ENCODE results near the gene CD9. TPM values are rescaled to one million over a fixed set of nuclear protein-coding genes. Genes with fewer than 3 reads are reported as not detected.

The CD9 gene
- polyA plus RNA-seq, 6 donors from 2014 or later: 32.7 to 186 (median 69.9) TPM

- peaks cover 44 to 61% (median 48%) of the 10 kb centered on the region in 3 donors for H3K27me3 Mint-ChIP-seq
Observed at GRCh38 chr12:6275928-6276887, 76.0 kb downstream of the CD9 start.

GRCh38 chr12:6276956-6277620 is 76.9 kb downstream of the CD9 start:
- DNase-seq: no peak
- Mint-ChIP-seq H3K27ac (peak overlapping the region in 1 of 6 donors; percentile 1), H3K27me3 (peaks cover 44 to 67% (median 57%) of the 10 kb centered on the region in 3 donors), H3K4me3 (no peak overlapping the region), H3K4me1 (peaks cover 0 to 14% (median 4%) of the 10 kb centered on the region in 3 donors), H3K36me3 (no peaks in the 10 kb centered on the region), H3K9me3 (peaks cover 0 to 2% (median 0%) of the 10 kb centered on the region in 7 donors)
- ATAC-seq (ENCODE audit: low read depth in 2 of 2): no peak

More at GRCh38 chr12:6275928-6276887, 76.0 kb downstream of the CD9 start:
- Mint-ChIP-seq H3K9me3 (no peaks in the 10 kb centered on the region), H3K4me1 (peaks cover 0 to 13% (median 4%) of the 10 kb centered on the region in 3 donors), H3K4me3 (no peak overlapping the region), H3K27ac (peak overlapping the region in 2 of 6 donors; percentile 1 to 38), H3K36me3 (no peaks in the 10 kb centered on the region)
- ATAC-seq (ENCODE audit: low read depth in 2 of 2) (no peak), DNase-seq (no peak)

DNA sequence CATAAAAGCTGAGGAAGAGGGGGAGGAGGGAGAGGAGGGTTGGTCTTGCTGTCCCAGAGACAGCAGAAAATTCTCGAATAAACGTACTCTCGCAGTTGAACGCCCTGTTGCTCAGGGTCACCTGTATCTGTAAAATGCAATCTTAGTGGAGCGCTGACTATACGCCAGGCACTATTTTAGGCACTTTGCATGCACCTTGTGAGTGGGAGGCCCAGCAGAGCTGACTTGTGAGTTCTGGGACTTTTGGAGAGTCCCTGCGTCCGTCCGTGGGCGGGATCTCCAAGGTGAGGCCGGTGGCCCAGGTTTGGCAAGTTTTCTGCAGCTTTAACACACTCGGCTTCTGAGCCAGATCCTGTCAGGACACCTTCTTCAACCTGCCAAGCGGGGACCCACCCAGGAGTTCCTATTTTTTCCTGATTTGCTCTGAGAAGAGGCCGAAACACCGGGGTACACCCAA is 77.8 kb downstream of the CD9 start:
- Mint-ChIP-seq H3K27ac (peak overlapping the region in 1 of 6 donors; percentile 40), H3K36me3 (no peaks in the 10 kb centered on the region), H3K4me1 (peaks cover 0 to 14% (median 4%) of the 10 kb centered on the region in 3 donors), H3K9me3 (peaks cover 0 to 2% (median 0%) of the 10 kb centered on the region in 7 donors), H3K4me3 (peak overlapping the region; percentile 37 to 87 (median 82)), H3K27me3 (peaks cover 50 to 73% (median 65%) of the 10 kb centered on the region in 3 donors)
- ATAC-seq (ENCODE audit: low read depth in 2 of 2): peak; percentile 12 to 25
- DNase-seq: no peak

- no peaks in the 10 kb centered on the region for H3K36me3 Mint-ChIP-seq
- peaks cover 54 to 71% (median 64%) of the 10 kb centered on the region in 3 donors for H3K27me3 Mint-ChIP-seq
- peaks cover 0 to 2% (median 0%) of the 10 kb centered on the region in 7 donors for H3K9me3 Mint-ChIP-seq
- DNase-seq (peak; percentile 80), ATAC-seq (ENCODE audit: low read depth in 2 of 2) (peak; percentile 96)
- H3K4me3 Mint-ChIP-seq: peak overlapping the region; percentile 37 to 87 (median 82)
- H3K27ac Mint-ChIP-seq: no peak overlapping the region
- H3K4me1 Mint-ChIP-seq: peaks cover 0 to 14% (median 4%) of the 10 kb centered on the region in 3 donors
Observed at GRCh38 chr12:6278439-6279255, 78.4 kb downstream of the CD9 start.

DNA sequence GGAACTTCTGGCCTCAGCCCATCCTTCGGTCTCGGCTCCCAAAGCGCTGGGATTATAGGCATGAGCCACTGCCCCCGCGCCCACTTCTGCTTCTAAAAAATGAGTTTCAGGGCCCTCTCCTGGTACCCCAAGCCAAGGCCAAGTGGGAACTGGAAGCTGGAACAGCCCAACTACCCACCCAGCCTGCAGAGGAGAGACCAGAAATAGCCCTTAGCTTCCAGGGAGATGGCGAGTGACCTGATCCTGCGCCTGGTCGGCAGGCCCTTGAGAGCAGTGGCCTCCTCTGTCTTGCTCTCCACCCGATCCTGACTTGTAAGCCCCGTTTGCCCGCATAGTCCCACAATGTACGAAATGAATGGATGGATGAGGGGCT is 79.0 kb downstream of the CD9 start:
- Mint-ChIP-seq H3K27me3 (peaks cover 55 to 65% (median 61%) of the 10 kb centered on the region in 3 donors), H3K27ac (peak overlapping the region in 1 of 6 donors; percentile 37), H3K36me3 (no peaks in the 10 kb centered on the region), H3K4me3 (peak overlapping the region in 7 of 8 donors; percentile 12 to 79 (median 52)), H3K9me3 (peaks cover 0 to 2% (median 0%) of the 10 kb centered on the region in 7 donors), H3K4me1 (peaks cover 0 to 14% (median 4%) of the 10 kb centered on the region in 3 donors)
- DNase-seq (no peak), ATAC-seq (ENCODE audit: low read depth in 2 of 2) (no peak)

DNA sequence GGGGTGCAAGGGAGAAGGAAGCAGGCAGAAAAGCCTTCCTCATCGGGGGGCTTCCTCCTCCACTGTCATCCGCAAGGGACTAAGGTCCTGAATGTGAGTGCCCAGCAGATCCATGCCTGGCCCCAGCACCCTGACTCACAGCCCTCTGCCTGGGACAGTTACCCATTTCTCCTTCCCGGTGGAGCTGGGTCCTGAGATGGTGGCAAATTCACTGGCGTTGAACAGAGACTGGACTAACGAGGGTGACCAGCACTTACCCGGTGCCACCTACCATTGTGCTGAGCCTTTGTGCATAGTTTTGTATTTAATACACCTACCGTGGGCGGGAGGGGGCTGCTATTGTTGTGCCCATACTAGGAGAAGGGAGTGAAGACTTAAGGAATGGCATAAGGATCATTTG is 79.4 kb downstream of the CD9 start:
- peaks cover 0 to 2% (median 0%) of the 10 kb centered on the region in 7 donors for H3K9me3 Mint-ChIP-seq
- H3K4me3 Mint-ChIP-seq: peak overlapping the region in 6 of 8 donors; percentile 24 to 79 (median 42)
- no peaks in the 10 kb centered on the region for H3K36me3 Mint-ChIP-seq
- ATAC-seq (ENCODE audit: low read depth in 2 of 2) (no peak), DNase-seq (no peak)
- H3K27me3 Mint-ChIP-seq: peaks cover 59 to 61% (median 61%) of the 10 kb centered on the region in 3 donors
- no peak overlapping the region for H3K27ac Mint-ChIP-seq
- H3K4me1 Mint-ChIP-seq: peaks cover 0 to 14% (median 4%) of the 10 kb centered on the region in 3 donors

GRCh38 chr12:6280053-6280469 is 79.9 kb downstream of the CD9 start:
- peaks cover 57 to 63% (median 58%) of the 10 kb centered on the region in 3 donors for H3K27me3 Mint-ChIP-seq
- H3K27ac Mint-ChIP-seq: no peak overlapping the region
- ATAC-seq (ENCODE audit: low read depth in 2 of 2): no peak
- H3K4me3 Mint-ChIP-seq: peak overlapping the region in 3 of 8 donors; percentile 29 to 51 (median 38)
- H3K36me3 Mint-ChIP-seq: no peaks in the 10 kb centered on the region
- no peak for DNase-seq
- peaks cover 0 to 2% (median 0%) of the 10 kb centered on the region in 7 donors for H3K9me3 Mint-ChIP-seq
- H3K4me1 Mint-ChIP-seq: peaks cover 0 to 16% (median 4%) of the 10 kb centered on the region in 3 donors

- H3K27ac Mint-ChIP-seq: no peak overlapping the region
- peaks cover 51 to 64% (median 54%) of the 10 kb centered on the region in 3 donors for H3K27me3 Mint-ChIP-seq
- peak overlapping the region in 1 of 8 donors; percentile 48 for H3K4me3 Mint-ChIP-seq
- no peaks in the 10 kb centered on the region for H3K36me3 Mint-ChIP-seq
- ATAC-seq (ENCODE audit: low read depth in 2 of 2) (no peak), DNase-seq (no peak)
- H3K9me3 Mint-ChIP-seq: peaks cover 0 to 2% (median 0%) of the 10 kb centered on the region in 7 donors
- H3K4me1 Mint-ChIP-seq: peaks cover 0 to 18% (median 4%) of the 10 kb centered on the region in 3 donors
Observed at GRCh38 chr12:6280672-6281071, 80.5 kb downstream of the CD9 start.

DNA sequence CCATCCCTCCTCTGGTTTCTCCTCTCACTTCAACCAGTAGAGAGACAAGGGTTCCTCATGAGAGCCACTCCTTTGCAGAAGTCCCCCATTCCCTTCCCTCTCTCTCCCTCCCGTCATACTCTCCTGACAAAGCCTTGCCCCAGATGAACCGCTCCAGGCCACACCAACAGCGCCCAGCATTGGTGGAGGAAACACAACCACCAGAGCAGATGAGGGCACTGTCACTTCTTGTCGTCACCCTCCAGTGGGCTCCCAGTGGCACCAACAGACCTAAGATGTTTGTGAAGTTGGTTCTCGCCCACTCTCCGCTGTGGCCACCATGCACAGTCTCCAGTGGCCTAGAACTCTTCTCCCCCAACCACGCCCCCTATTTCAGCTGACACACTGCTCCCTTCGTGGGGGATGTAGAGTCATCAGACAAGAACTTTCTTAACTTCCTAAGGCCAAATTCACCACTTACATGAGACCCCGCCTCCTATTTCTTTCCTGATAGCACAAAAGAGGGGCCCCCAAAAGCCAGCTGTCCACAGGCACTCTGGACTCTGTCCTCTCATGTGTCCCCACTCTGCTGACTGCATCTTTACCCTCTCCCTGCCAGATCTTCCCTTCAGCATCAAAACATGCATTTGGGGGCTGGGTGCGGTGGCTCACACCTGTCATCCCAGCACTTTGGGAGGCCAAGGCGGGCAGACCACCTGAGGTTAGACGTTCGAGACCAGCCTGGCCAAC is 81.0 kb downstream of the CD9 start:
- Mint-ChIP-seq H3K4me3 (peak overlapping the region in 2 of 8 donors; percentile 5 to 48), H3K27me3 (peaks cover 47 to 58% (median 48%) of the 10 kb centered on the region in 3 donors)
- no peak for ATAC-seq (ENCODE audit: low read depth in 2 of 2)

GRCh38 chr12:6282453-6282840 is 82.2 kb downstream of the CD9 start:
- peaks cover 0 to 2% (median 0%) of the 10 kb centered on the region in 7 donors for H3K9me3 Mint-ChIP-seq
- H3K4me3 Mint-ChIP-seq: no peak overlapping the region
- no peak overlapping the region for H3K27ac Mint-ChIP-seq
- ATAC-seq (ENCODE audit: low read depth in 2 of 2) (no peak), DNase-seq (no peak)
- no peaks in the 10 kb centered on the region for H3K36me3 Mint-ChIP-seq
- H3K27me3 Mint-ChIP-seq: peaks cover 38 to 48% (median 47%) of the 10 kb centered on the region in 3 donors
- H3K4me1 Mint-ChIP-seq: peaks cover 0 to 18% (median 4%) of the 10 kb centered on the region in 3 donors

More for the DNA sequence above, 81.0 kb downstream of the CD9 start:
- Mint-ChIP-seq H3K36me3 (no peaks in the 10 kb centered on the region), H3K9me3 (peaks cover 0 to 2% (median 0%) of the 10 kb centered on the region in 7 donors), H3K4me1 (peaks cover 0 to 18% (median 4%) of the 10 kb centered on the region in 3 donors), H3K27ac (peak overlapping the region in 2 of 6 donors; percentile 64 to 82)
- DNase-seq: no peak

GRCh38 chr12:6284273-6284672 is 84.1 kb downstream of the CD9 start:
- peaks cover 46 to 61% (median 55%) of the 10 kb centered on the region in 3 donors for H3K27me3 Mint-ChIP-seq
- H3K4me1 Mint-ChIP-seq: peaks cover 0 to 9% (median 0%) of the 10 kb centered on the region in 3 donors
- ATAC-seq (ENCODE audit: low read depth in 2 of 2) (no peak), DNase-seq (no peak)
- peak overlapping the region in 2 of 8 donors; percentile 11 to 39 for H3K4me3 Mint-ChIP-seq
- peaks cover 0 to 2% (median 0%) of the 10 kb centered on the region in 7 donors for H3K9me3 Mint-ChIP-seq
- no peaks in the 10 kb centered on the region for H3K36me3 Mint-ChIP-seq
- H3K27ac Mint-ChIP-seq: no peak overlapping the region

GRCh38 chr12:6285063-6285477 is 84.9 kb downstream of the CD9 start:
- no peak overlapping the region for H3K4me3 Mint-ChIP-seq
- ATAC-seq (ENCODE audit: low read depth in 2 of 2): peak; percentile 63 to 83
- peaks cover 0 to 7% (median 0%) of the 10 kb centered on the region in 3 donors for H3K4me1 Mint-ChIP-seq
- H3K27ac Mint-ChIP-seq: no peak overlapping the region
- DNase-seq: peak; percentile 58
- H3K9me3 Mint-ChIP-seq: peaks cover 0 to 2% (median 0%) of the 10 kb centered on the region in 7 donors
- H3K27me3 Mint-ChIP-seq: peaks cover 45 to 64% (median 55%) of the 10 kb centered on the region in 3 donors
- H3K36me3 Mint-ChIP-seq: no peaks in the 10 kb centered on the region

Data from naive B cell (primary cell).